Endothelial cell of umbilical vein (primary cell): ENCODE results near the gene GDPD3. TPM values are rescaled to one million over a fixed set of nuclear protein-coding genes. Genes with fewer than 3 reads are reported as not detected.

Source experiments
- BruUV-seq: library from RNA; stranded (reverse); fragments of 400-500 nt; replicated peaks from 2 replicates; lab custom pipeline; 2021; lab: Mats Ljungman, UMichigan
- CTCF ChIA-PET: fragments of 300-600, 350-600 bp; sonication (Branson Sonifier 250); formaldehyde crosslinking; loops from one replicate; lab custom pipeline; 2021; ENCODE audit warnings: antibody characterized with exemption, inconsistent platforms; lab: Charles Lee
- POLR2A ChIA-PET: fragments of 300-600, 350-600 bp; sonication (Branson Sonifier 250); formaldehyde crosslinking; loops from one replicate; lab custom pipeline; 2021; ENCODE audit warnings: antibody characterized with exemption, inconsistent platforms; lab: Charles Lee
- DNase-seq: peaks from one replicate; pipeline ENCODE4 v3.0.0-alpha.2; 2011; ENCODE audit warnings: low read depth, low spot score
- FAIRE-seq: peaks from 2 replicates; lab custom pipeline; 2011; peaks lifted over from hg19 to GRCh38; lab: Jason Lieb, UNC
- H2AFZ ChIP-seq: 2 replicates; pipeline ENCODE4 v1.6.0; 2012; ENCODE audit warnings: low read depth, low read length, control low read depth, inconsistent platforms
- H3K27ac ChIP-seq: 2 replicates; pipeline ENCODE4 v1.5.1; 2011; ENCODE audit warnings: low read depth, mild to moderate bottlenecking, control low read depth, low read length, moderate library complexity; ENCODE audit not compliant: insufficient read depth
- H3K27me3 ChIP-seq, 2 experiments: 2 replicates each; pipeline versions ENCODE4 v1.6.0 to v1.6.1; 2011; ENCODE audit warnings: low read length in 2 of 2, mixed read lengths in 1 of 2; ENCODE audit not compliant: control insufficient read depth in 2 of 2, insufficient read depth in 2 of 2
- H3K36me3 ChIP-seq, 2 experiments: 2 replicates in 1 of 2; 3 replicates in 1 of 2; pipeline ENCODE4 v1.5.1; 2011; ENCODE audit warnings: low read length in 2 of 2, mild to moderate bottlenecking in 1 of 2, moderate library complexity in 1 of 2; ENCODE audit not compliant: control insufficient read depth in 2 of 2, insufficient read depth in 2 of 2; ENCODE audit errors: extremely low read depth in 1 of 2
- H3K4me1 ChIP-seq: 3 replicates; pipeline ENCODE4 v1.5.1; 2011; ENCODE audit warnings: mild to moderate bottlenecking, low read length; ENCODE audit not compliant: control insufficient read depth, insufficient read depth; ENCODE audit errors: extremely low read depth
- H3K4me2 ChIP-seq: 2 replicates; pipeline ENCODE4 v1.6.1; 2011; ENCODE audit warnings: low read length, control low read depth, mixed read lengths; ENCODE audit not compliant: insufficient read depth
- H3K4me3 ChIP-seq, 3 experiments: fragments of 200-600 bp in 1 of 3; sonication (generic), shearing (Covaris generic) in 1 of 3; replicated peaks in 1 of 3; 2 replicates each; pipeline ENCODE4 v1.5.1; 2011 to 2016; ENCODE audit warnings: control low read depth in 3 of 3, low read length in 3 of 3, mild to moderate bottlenecking in 2 of 3, inconsistent platforms in 1 of 3, low read depth in 1 of 3, moderate library complexity in 1 of 3; ENCODE audit not compliant: insufficient read depth in 1 of 3
- H3K79me2 ChIP-seq: 2 replicates; pipeline ENCODE4 v1.6.0; 2012; ENCODE audit warnings: low read length, inconsistent platforms; ENCODE audit not compliant: control insufficient read depth, insufficient read depth
- H3K9ac ChIP-seq: replicated peaks from 2 replicates; pipeline ENCODE3; 2011; ENCODE audit warnings: low read length, control low read depth; ENCODE audit not compliant: insufficient read depth; ENCODE audit errors: extremely low read depth
- H3K9me1 ChIP-seq: replicated peaks from 3 replicates; pipeline ENCODE4 v1.6.0; 2011; ENCODE audit warnings: mild to moderate bottlenecking, low read length; ENCODE audit not compliant: control insufficient read depth, insufficient read depth; ENCODE audit errors: extremely low read depth
- H3K9me3 ChIP-seq: replicated peaks from 2 replicates; pipeline ENCODE4 v1.5.1; 2012; ENCODE audit warnings: low read length, inconsistent platforms; ENCODE audit not compliant: control insufficient read depth, insufficient read depth
- H4K20me1 ChIP-seq: replicated peaks from 2 replicates; pipeline ENCODE3; 2011; ENCODE audit warnings: mild to moderate bottlenecking, low read length; ENCODE audit not compliant: control insufficient read depth, insufficient read depth; ENCODE audit errors: extremely low read depth
- EZH2 ChIP-seq: IDR thresholded peaks from 2 replicates; pipeline ENCODE4 v1.6.1; 2012; ENCODE audit warnings: borderline replicate concordance, low read depth, mild to moderate bottlenecking, moderate library complexity, low read length, inconsistent platforms; ENCODE audit not compliant: severe bottlenecking
- FOS ChIP-seq: IDR thresholded peaks from 2 replicates; pipeline ENCODE4 v1.6.1; 2011; ENCODE audit warnings: mild to moderate bottlenecking, low read length, moderate library complexity, borderline replicate concordance; ENCODE audit not compliant: insufficient read depth
- GATA2 ChIP-seq: IDR thresholded peaks from 2 replicates; pipeline ENCODE4 v1.7.0; 2011; ENCODE audit warnings: low read depth, mild to moderate bottlenecking, moderate library complexity, mixed read lengths, low read length; ENCODE audit not compliant: insufficient read length, insufficient read depth
- JUN ChIP-seq: IDR thresholded peaks from 2 replicates; pipeline ENCODE4 v1.6.1; 2011; ENCODE audit warnings: borderline replicate concordance, low read depth; ENCODE audit not compliant: insufficient read length, insufficient read depth
- MYC ChIP-seq: IDR thresholded peaks from one replicate; pipeline ENCODE4 v1.6.1; 2011; ENCODE audit warnings: mild to moderate bottlenecking, low read depth, low read length
- POLR2A ChIP-seq: IDR thresholded peaks from 2 replicates; pipeline ENCODE4 v1.6.1; 2012; ENCODE audit warnings: low read depth, mild to moderate bottlenecking, control low read depth, low read length
- POLR2AphosphoS5 ChIP-seq: IDR thresholded peaks from 2 replicates; pipeline ENCODE4 v1.6.1; 2012; ENCODE audit warnings: low read depth, mild to moderate bottlenecking, control low read depth, low read length, moderate library complexity; ENCODE audit not compliant: insufficient read depth
- dilution Hi-C: fragments of 300-500 bp; cut with MboI; formaldehyde crosslinking; loops from one replicate; pipeline ENCODE4 v1.15.0; 2019; ENCODE audit warnings: low sequenced_read_pairs; ENCODE audit not compliant: extremely low pct_ligation_motif_present
- intact Hi-C: fragments of 100-400 bp; cut with micrococcal nuclease; formaldehyde crosslinking; loops from one replicate; pipeline ENCODE4 v1.10.0; 2022
- polyA plus RNA-seq, 4 experiments: library from polyadenylated mRNA; depleted of rRNA in 3 of 4; stranded (reverse) in 3 of 4; unstranded in 1 of 4; fragments of >200 nt; gene quantifications; 2 replicates each; pipeline versions ENCODE4 v1.2.1 to v1.2.3, GENCODE V29; 2011 to 2012; ENCODE audit warnings: missing spikeins in 1 of 4
- total RNA-seq: library from RNA; stranded (reverse); gene quantifications from 2 replicates; pipeline ENCODE4 v1.2.3, GENCODE V29; 2021
- TF ChIP-seq, protein P1 (sequence below), 2 donors: IDR thresholded peaks; 1 replicate in 1 of 2; 2 replicates in 1 of 2; pipeline ENCODE4 v1.5.1; 2011; ENCODE audit warnings: low read length in 2 of 2, mild to moderate bottlenecking in 2 of 2, moderate library complexity in 2 of 2, control low read depth in 1 of 2, inconsistent platforms in 1 of 2, low read depth in 1 of 2; ENCODE audit not compliant: insufficient read depth in 1 of 2; ENCODE audit errors: extremely low read depth in 1 of 2
- TF ChIP-seq, protein P2 (sequence below): IDR thresholded peaks from 2 replicates; pipeline ENCODE4 v1.6.1; 2011; ENCODE audit not compliant: insufficient read depth, insufficient read length

GDPD3 gene
- total and polyA plus RNA-seq, 2 donors (not counting 3 experiments of a cell fraction or from before 2014, with no cell fraction given): 8.0 to 18.6 TPM

DNA sequence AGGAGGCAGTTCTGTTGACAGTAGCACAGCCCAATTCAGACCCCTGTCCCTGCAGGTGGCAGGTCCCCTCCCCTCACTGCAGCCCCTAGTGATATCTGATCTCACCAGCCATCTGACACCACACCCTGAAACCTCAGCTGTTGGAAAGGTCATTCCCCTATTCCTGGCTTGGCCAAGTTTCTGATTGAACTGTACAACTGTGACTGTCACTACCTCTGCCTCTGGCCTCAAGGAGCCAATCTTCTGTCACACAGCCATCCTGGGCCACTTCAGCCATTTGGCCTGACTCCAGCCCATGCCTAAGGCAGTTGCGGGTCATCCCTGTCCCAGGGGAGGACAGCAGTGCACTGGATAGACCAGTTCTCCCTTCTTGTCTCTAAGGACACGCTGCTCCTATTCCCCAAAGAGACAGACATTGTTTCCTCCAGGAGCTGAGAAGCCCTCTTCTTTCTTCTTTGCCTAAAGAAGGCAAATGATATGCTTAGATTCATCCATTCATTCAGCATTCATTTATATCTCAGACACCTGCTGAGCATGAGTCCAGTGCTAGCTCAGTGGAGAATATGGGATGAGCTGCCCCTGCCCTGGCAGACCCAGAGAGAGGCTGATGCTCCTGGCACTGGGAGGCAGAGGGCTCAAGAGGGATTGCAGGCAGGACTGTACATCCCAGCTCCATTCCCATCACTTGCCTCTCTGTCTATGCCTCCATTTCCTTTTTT is 52.3 kb downstream of the GDPD3 start:
- no peak overlapping the region for H2AFZ ChIP-seq
- no peak overlapping the region for H3K4me3 ChIP-seq
- no peak for FAIRE-seq
- POLR2A ChIA-PET: no interaction called here
- H3K79me2 ChIP-seq: peaks cover 3% of the 10 kb centered on the region
- H3K4me1 ChIP-seq: peaks cover 16% of the 10 kb centered on the region
- H3K9me1 ChIP-seq: no peaks in the 10 kb centered on the region
- no peaks in the 10 kb centered on the region for H4K20me1 ChIP-seq
- TF ChIP-seq JUN (no peak), FOS (no peak), GATA2 (no peak), EZH2 (no peak), MYC (no peak), POLR2A (no peak), POLR2AphosphoS5 (no peak)
- TF ChIP-seq, protein P1, sequence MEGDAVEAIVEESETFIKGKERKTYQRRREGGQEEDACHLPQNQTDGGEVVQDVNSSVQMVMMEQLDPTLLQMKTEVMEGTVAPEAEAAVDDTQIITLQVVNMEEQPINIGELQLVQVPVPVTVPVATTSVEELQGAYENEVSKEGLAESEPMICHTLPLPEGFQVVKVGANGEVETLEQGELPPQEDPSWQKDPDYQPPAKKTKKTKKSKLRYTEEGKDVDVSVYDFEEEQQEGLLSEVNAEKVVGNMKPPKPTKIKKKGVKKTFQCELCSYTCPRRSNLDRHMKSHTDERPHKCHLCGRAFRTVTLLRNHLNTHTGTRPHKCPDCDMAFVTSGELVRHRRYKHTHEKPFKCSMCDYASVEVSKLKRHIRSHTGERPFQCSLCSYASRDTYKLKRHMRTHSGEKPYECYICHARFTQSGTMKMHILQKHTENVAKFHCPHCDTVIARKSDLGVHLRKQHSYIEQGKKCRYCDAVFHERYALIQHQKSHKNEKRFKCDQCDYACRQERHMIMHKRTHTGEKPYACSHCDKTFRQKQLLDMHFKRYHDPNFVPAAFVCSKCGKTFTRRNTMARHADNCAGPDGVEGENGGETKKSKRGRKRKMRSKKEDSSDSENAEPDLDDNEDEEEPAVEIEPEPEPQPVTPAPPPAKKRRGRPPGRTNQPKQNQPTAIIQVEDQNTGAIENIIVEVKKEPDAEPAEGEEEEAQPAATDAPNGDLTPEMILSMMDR (IDR thresholded peaks at IDR 0.05; ENCODE audit: extremely low read depth in 1 of 2, insufficient read depth in 1 of 2, low read depth in 1 of 2, low read length in 2 of 2): no peak
- TF ChIP-seq, protein P2, sequence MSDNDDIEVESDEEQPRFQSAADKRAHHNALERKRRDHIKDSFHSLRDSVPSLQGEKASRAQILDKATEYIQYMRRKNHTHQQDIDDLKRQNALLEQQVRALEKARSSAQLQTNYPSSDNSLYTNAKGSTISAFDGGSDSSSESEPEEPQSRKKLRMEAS: no peak
- no peaks in the 10 kb centered on the region for H3K27me3 ChIP-seq
- no peaks in the 10 kb centered on the region for H3K9me3 ChIP-seq
- BruUV-seq: no TSS peak
- no peak overlapping the region for H3K4me2 ChIP-seq
- dilution Hi-C loops (no loop called here), intact Hi-C loops (no loop called here)
- peaks cover 0 to 5% of the 10 kb centered on the region in 2 experiments for H3K36me3 ChIP-seq
- DNase-seq: no peak
- H3K27ac ChIP-seq: no peak overlapping the region
- H3K9ac ChIP-seq: no peak overlapping the region
- CTCF ChIA-PET: no interaction called here
